IMR-90 (cell line): ENCODE data around the gene ROBO2. TPM values are rescaled to one million over a fixed set of nuclear protein-coding genes. Genes with fewer than 3 reads are reported as not detected.

Source experiments
- ATAC-seq: fragments of 200-7000 bp; cut with Tn5 transposase; 2 replicates; pipeline ENCODE4 v1.9.1; 2020; ENCODE audit warnings: low read depth, mild to moderate bottlenecking, moderate library complexity
- BruUV-seq: library from RNA; stranded (reverse); fragments of 400-500 nt; replicated peaks from 2 replicates; lab custom pipeline; 2021; lab: Mats Ljungman, UMichigan
- CTCF ChIA-PET: fragments of 300-600 bp; formaldehyde crosslinking; extraction: SDS; loops from one replicate; lab custom pipeline; 2021; ENCODE audit warnings: antibody characterized with exemption; lab: Yijun Ruan, JAX
- POLR2A ChIA-PET: fragments of 300-600 bp; sonication (Branson Sonifier 250); formaldehyde crosslinking; loops from one replicate; lab custom pipeline; 2022; ENCODE audit warnings: antibody characterized with exemption; ENCODE audit not compliant: unreplicated experiment; lab: Charles Lee
- DNase-seq: peaks from one replicate; pipeline ENCODE4 v3.0.0; 2013
- H2AFZ ChIP-seq: replicated peaks from 2 replicates; pipeline ENCODE3; 2013; ENCODE audit warnings: low read length, mild to moderate bottlenecking; ENCODE audit not compliant: poor library complexity
- H2AK5ac ChIP-seq: 2 replicates; pipeline ENCODE4 v1.6.1; 2013; ENCODE audit warnings: low read depth, low read length, inconsistent platforms
- H2AK9ac ChIP-seq: replicated peaks from 2 replicates; pipeline ENCODE3; 2013; ENCODE audit warnings: mild to moderate bottlenecking, low read depth, low read length, moderate library complexity; ENCODE audit not compliant: poor library complexity
- H2BK120ac ChIP-seq: 2 replicates; pipeline ENCODE4 v1.6.1; 2013; ENCODE audit warnings: low read depth, low read length, inconsistent platforms
- H2BK15ac ChIP-seq: 3 replicates; pipeline ENCODE4 v1.6.1; 2013; ENCODE audit warnings: low read depth, low read length, inconsistent platforms
- H2BK20ac ChIP-seq: 2 replicates; pipeline ENCODE4 v1.6.1; 2013; ENCODE audit warnings: low read depth, mild to moderate bottlenecking, inconsistent platforms, low read length, moderate library complexity
- H2BK5ac ChIP-seq: 2 replicates; pipeline ENCODE4 v1.6.1; 2013; ENCODE audit warnings: mild to moderate bottlenecking, low read depth, low read length, inconsistent platforms; ENCODE audit not compliant: poor library complexity, severe bottlenecking
- H3K14ac ChIP-seq: replicated peaks from 2 replicates; pipeline ENCODE4 v1.6.1; 2013; ENCODE audit warnings: low read depth, low read length, inconsistent platforms
- H3K18ac ChIP-seq: 2 replicates; pipeline ENCODE4 v1.6.1; 2013; ENCODE audit warnings: low read depth, low read length, control low read depth
- H3K23ac ChIP-seq: 2 replicates; pipeline ENCODE4 v1.6.1; 2013; ENCODE audit warnings: low read depth, low read length, inconsistent platforms
- H3K27ac ChIP-seq: 2 replicates; pipeline ENCODE4 v1.5.1; 2013; ENCODE audit warnings: mild to moderate bottlenecking, control low read depth, low read length; ENCODE audit not compliant: insufficient read depth
- H3K27me3 ChIP-seq: 2 replicates; pipeline ENCODE4 v1.6.1; 2013; ENCODE audit warnings: low read length; ENCODE audit not compliant: control insufficient read depth, insufficient read depth
- H3K36me3 ChIP-seq: 2 replicates; pipeline ENCODE4 v1.6.1; 2013; ENCODE audit warnings: low read length, mixed read lengths; ENCODE audit not compliant: control insufficient read depth, insufficient read depth
- H3K4ac ChIP-seq: 2 replicates; pipeline ENCODE4 v1.6.1; 2013; ENCODE audit warnings: low read depth, low read length, inconsistent platforms
- H3K4me1 ChIP-seq: 2 replicates; pipeline ENCODE4 v1.6.1; 2013; ENCODE audit warnings: low read length, mixed read lengths; ENCODE audit not compliant: control insufficient read depth, insufficient read depth
- H3K4me2 ChIP-seq: 2 replicates; pipeline ENCODE4 v1.6.1; 2013; ENCODE audit warnings: low read depth, mild to moderate bottlenecking, control low read depth, low read length, moderate library complexity
- H3K4me3 ChIP-seq: 2 replicates; pipeline ENCODE4 v1.5.1; 2013; ENCODE audit warnings: low read depth, mild to moderate bottlenecking, control low read depth, low read length, moderate library complexity; ENCODE audit not compliant: insufficient read depth
- H3K56ac ChIP-seq: 2 replicates; pipeline ENCODE4 v1.6.1; 2013; ENCODE audit warnings: low read length, inconsistent platforms; ENCODE audit not compliant: insufficient read depth; ENCODE audit errors: extremely low read depth
- H3K79me1 ChIP-seq, 2 experiments: 2 replicates each; pipeline ENCODE4 v1.6.1; 2013; ENCODE audit warnings: low read length in 2 of 2, inconsistent platforms in 1 of 2, low read depth in 1 of 2
- H3K9ac ChIP-seq: 2 replicates; pipeline ENCODE4 v1.6.1; 2013; ENCODE audit warnings: low read depth, low read length, control low read depth
- H3K9me1 ChIP-seq: 2 replicates; pipeline ENCODE4 v1.6.1; 2013; ENCODE audit warnings: low read length, inconsistent platforms; ENCODE audit not compliant: insufficient read depth
- H3K9me3 ChIP-seq: 2 replicates; pipeline ENCODE4 v1.6.1; 2013; ENCODE audit warnings: low read length; ENCODE audit not compliant: control insufficient read depth, insufficient read depth
- H4K20me1 ChIP-seq: 2 replicates; pipeline ENCODE4 v1.6.1; 2013; ENCODE audit warnings: low read length, inconsistent platforms; ENCODE audit not compliant: insufficient read depth
- H4K5ac ChIP-seq: 2 replicates; pipeline ENCODE4 v1.6.1; 2013; ENCODE audit warnings: mild to moderate bottlenecking, low read depth, low read length, control low read depth
- H4K8ac ChIP-seq, 2 experiments: 2 replicates each; pipeline ENCODE4 v1.6.1; 2013; ENCODE audit warnings: low read depth in 2 of 2, low read length in 2 of 2, control low read depth in 1 of 2, inconsistent platforms in 1 of 2
- H4K91ac ChIP-seq: 2 replicates; pipeline ENCODE4 v1.6.1; 2013; ENCODE audit warnings: low read depth, low read length, inconsistent platforms; ENCODE audit not compliant: insufficient read depth
- CEBPB ChIP-seq: IDR thresholded peaks from 2 replicates; pipeline ENCODE4 v1.6.1; 2012; ENCODE audit warnings: low read depth, low read length, improper control_type of control experiment
- FOS ChIP-seq: fragments of 150-350 bp; IDR thresholded peaks from 2 replicates; pipeline ENCODE4 v1.6.1; 2016; ENCODE audit warnings: low read depth, low read length
- MAFK ChIP-seq: IDR thresholded peaks from 2 replicates; pipeline ENCODE4 v1.6.1; 2012; ENCODE audit warnings: low read depth, low read length, improper control_type of control experiment
- MAZ ChIP-seq: IDR thresholded peaks from 2 replicates; pipeline ENCODE4 v1.6.1; 2012; ENCODE audit warnings: low read depth, mild to moderate bottlenecking, low read length, improper control_type of control experiment, moderate library complexity, borderline replicate concordance
- NFE2L2 ChIP-seq: fragments of 150-350 bp; IDR thresholded peaks from 2 replicates; pipeline ENCODE4 v1.6.1; 2016; ENCODE audit warnings: low read depth, mild to moderate bottlenecking, low read length
- RFX5 ChIP-seq: IDR thresholded peaks from 2 replicates; pipeline ENCODE4 v1.8.0; 2012; ENCODE audit warnings: low read depth, mild to moderate bottlenecking, low read length, moderate library complexity
- WGBS, 2 experiments: methylation state at CpG; one replicate each; pipeline versions ENCODE4 v1.1.5 to v1.1.7; 2013; ENCODE audit warnings: missing lambda C conversion rate in 2 of 2; ENCODE audit not compliant: insufficient read length in 1 of 2; ENCODE audit errors: extremely low coverage in 2 of 2; 5-methylcytosine and 5-hydroxymethylcytosine counted together
- dilution Hi-C: fragments of 300-500 bp; cut with HindIII; formaldehyde crosslinking; loops from one replicate; pipeline ENCODE4 v1.14.3; 2018; ENCODE audit warnings: low sequenced_read_pairs; ENCODE audit not compliant: unreplicated experiment
- in situ Hi-C: fragments of 300-500 bp; cut with MboI; formaldehyde crosslinking; loops from 3 replicates; pipeline ENCODE4 v1.14.3; 2019; ENCODE audit warnings: low sequenced_read_pairs, inconsistent platforms, mixed read lengths
- intact Hi-C: fragments of 100-400 bp; cut with micrococcal nuclease; formaldehyde crosslinking; loops from 2 replicates; pipeline ENCODE4 v1.10.0; 2022
- polyA plus RNA-seq, 3 experiments: library from polyadenylated mRNA; depleted of rRNA; stranded (reverse); fragments of >200 nt; gene quantifications; 2 replicates each; pipeline ENCODE4 v1.2.3, GENCODE V29; 2012; ENCODE audit warnings: low replicate concordance in 1 of 3
- total RNA-seq: library from RNA; depleted of rRNA; stranded (reverse); fragments of >200 nt; gene quantifications from 2 replicates; pipeline ENCODE4 v1.2.3, GENCODE V29; 2012

The ROBO2 gene
- total and polyA plus RNA-seq, 2 of the 4 experiments (the other 2 are of a cell fraction), result 9.3 to 14.5 TPM

DNA sequence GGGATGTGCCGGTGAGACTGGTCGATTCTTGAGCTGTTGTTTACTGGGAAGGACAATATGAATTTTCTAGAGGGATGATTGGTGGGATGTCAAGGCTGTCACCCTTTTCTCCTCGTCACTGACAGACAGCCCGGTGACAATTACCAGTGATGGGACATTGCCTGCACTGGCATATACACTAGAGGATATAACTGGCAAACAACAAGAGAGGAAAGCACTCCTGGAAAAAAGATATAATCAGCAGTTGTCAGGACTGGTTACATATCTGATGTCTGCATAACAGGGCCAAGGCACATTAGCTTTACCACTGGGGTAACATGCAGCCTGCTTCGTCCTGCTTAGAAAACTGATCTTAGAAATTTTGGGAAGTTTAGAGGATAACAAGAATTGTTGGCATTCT lies 131.1 kb downstream of the ROBO2 start:
- H4K8ac ChIP-seq, result no peak overlapping the region
- H2BK120ac ChIP-seq, result no peak overlapping the region
- no peak overlapping the region for H2AFZ ChIP-seq
- no peak overlapping the region for H4K91ac ChIP-seq
- no TSS peak for BruUV-seq
- DNase-seq (no peak), ATAC-seq (no peak)
- H3K9me3 ChIP-seq, result no peaks in the 10 kb centered on the region
- no peak overlapping the region for H3K9ac ChIP-seq
- in situ Hi-C loops (no loop called here), intact Hi-C loops (no loop called here), dilution Hi-C loops (no loop called here)
- H3K4me1 ChIP-seq, result no peaks in the 10 kb centered on the region
- H3K4ac ChIP-seq, result no peak overlapping the region
- ChIA-PET POLR2A (no interaction called here), CTCF (no interaction called here)
- no peak overlapping the region for H3K27ac ChIP-seq
- TF ChIP-seq MAFK (no peak), NFE2L2 (no peak), FOS (no peak), MAZ (no peak), CEBPB (no peak), RFX5 (no peak)
- H4K20me1 ChIP-seq, result no peaks in the 10 kb centered on the region
- no peak overlapping the region for H3K23ac ChIP-seq
- H3K56ac ChIP-seq, result no peak overlapping the region
- no peak overlapping the region for H2BK5ac ChIP-seq
- no peaks in the 10 kb centered on the region for H3K36me3 ChIP-seq
- no peak overlapping the region for H2BK20ac ChIP-seq
- no peak overlapping the region for H4K5ac ChIP-seq
- no peaks in the 10 kb centered on the region for H3K79me1 ChIP-seq
- no peak overlapping the region for H2AK9ac ChIP-seq
- no peaks in the 10 kb centered on the region for H3K9me1 ChIP-seq
- H3K4me3 ChIP-seq, result no peak overlapping the region
- no peak overlapping the region for H3K18ac ChIP-seq
- no peak overlapping the region for H2AK5ac ChIP-seq
- no peak overlapping the region for H2BK15ac ChIP-seq
- no peak overlapping the region for H3K14ac ChIP-seq
- no peak overlapping the region for H3K4me2 ChIP-seq
- no CpG with 5 or more reads among the region's 5 CpGs for WGBS, 2 experiments
- H3K27me3 ChIP-seq, result no peaks in the 10 kb centered on the region
